NK-92 treated with Interleukin-12 subunit alpha and Interleukin-12 subunit beta, amount 100 ng/mL, for 24 hours (cell line): ENCODE measurements around the gene MZT1.
A peak's percentile ranks its signal among the peaks of the same experiment; 100 is the strongest.
"Not testable (repeated sequence)": the region's sequence is repeated elsewhere in the genome, so short reads cannot be mapped to it uniquely, and the experiment has no call there.

Source experiments
- DNase-seq: peaks from one replicate; lab custom pipeline; 2025; lab: John Stamatoyannopoulos, UW

Gene MZT1

DNA sequence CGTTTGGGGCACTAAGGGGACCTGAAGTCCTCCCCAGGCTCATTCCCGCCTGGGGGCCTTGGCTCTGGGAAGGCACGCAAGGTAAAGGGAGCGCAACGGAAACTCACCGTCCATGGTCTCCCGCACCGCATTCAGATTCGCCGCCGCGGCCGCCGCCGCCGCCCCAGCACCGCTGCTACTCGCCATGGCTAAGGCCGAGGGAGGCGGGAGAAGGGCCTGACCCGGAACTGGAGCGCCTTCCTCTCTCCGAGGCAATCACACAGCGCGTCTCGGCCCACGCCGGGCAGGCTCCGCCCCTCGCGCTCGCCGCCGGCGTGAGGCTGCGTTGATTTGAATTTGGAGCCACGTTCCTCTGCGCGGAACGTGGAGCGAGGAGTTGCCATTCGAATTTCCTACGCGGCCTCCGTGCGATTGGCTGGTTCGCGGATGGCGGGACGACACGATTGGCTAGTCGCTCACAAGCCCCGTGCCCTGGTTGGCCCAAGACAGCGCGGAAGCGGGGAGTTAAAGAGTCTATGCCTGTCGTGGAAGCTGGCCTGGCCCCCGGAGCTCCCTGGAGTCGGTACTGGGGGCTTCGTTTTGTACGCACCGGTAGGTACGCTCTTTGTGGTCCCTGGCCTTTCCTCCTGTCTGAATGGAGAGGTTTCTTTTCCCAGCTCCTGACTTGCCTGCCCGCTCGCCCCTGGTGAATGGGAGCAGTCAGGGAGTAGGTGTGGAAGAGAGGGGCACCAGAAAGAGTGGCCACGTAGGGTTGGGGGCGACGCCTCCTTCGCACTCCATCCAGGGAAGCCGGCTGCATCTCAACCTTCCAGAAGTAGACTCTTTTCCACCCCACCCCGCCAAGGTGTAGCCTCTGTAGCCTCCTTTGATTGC is at the start of gene MZT1, which contains the start of gene BORA:
TSS of gene MZT1 (minus strand) at position 213 of the 873 bp plus-strand sequence. CDS start at position 186, 27 bp downstream.
TSS of gene BORA (plus strand) at position 507 of the 873 bp plus-strand sequence. CDS start 1,018 bp downstream, outside the sequence.
- peak; percentile 96 for DNase-seq

GRCh38 chr13:72774019-72774418 is 46.6 kb upstream of the MZT1 start:
- DNase-seq = no peak

GRCh38 chr13:72763411-72763810 is 36.0 kb upstream of the MZT1 start:
- DNase-seq = no peak

GRCh38 chr13:72760189-72760588 is 32.8 kb upstream of the MZT1 start:
- no peak for DNase-seq

- DNase-seq = no peak
Measured at GRCh38 chr13:72757792-72758535, 30.5 kb upstream of the MZT1 start.

GRCh38 chr13:72754111-72754510 is 26.7 kb upstream of the MZT1 start:
- no peak for DNase-seq

- no peak for DNase-seq
Measured at GRCh38 chr13:72751220-72751619, 23.8 kb upstream of the MZT1 start.

DNA sequence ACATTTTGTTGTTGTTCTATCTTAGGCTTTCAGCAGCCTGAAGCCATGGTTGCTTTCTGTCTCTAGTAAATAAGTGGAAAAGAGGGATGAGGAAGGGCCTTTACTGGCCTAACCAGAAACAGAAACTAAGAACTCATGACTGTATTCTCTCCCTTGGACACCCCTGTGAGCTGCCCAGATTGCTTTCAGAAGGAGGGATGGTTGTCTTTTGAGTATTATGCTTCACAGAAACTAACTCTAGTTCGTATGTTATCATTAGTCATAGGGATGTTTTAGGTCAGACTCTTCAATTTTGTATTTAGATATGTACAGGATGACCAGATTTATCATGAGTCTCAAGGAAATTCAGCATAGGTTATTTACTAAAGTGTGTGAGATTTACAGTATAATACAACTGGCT is 17.8 kb upstream of the MZT1 start:
- DNase-seq = no peak

DNA sequence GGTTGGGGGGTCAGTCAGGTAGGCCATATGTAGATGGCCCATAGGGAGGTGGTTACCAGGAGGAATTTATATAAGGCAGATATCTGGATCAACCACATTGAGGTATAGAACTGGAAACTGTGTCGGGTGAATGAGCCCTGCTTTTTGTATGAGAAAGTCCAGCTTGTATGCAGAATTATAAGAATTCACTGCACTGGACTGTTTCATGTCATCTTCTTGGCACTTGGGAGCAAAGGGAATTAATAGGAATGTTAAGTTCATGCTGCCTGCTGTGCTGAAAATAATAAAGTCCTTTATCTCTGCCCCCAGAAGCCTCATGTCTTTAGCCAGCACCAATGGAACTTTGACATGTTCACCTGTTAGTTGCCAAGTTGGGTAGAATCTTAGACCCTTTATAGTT is 12.6 kb upstream of the MZT1 start:
- no peak for DNase-seq

- no peak for DNase-seq
Measured at GRCh38 chr13:72737033-72737432, 9.6 kb upstream of the MZT1 start.

GRCh38 chr13:72728290-72728605 is 819 bp upstream of the MZT1 start:
- DNase-seq = no peak

- DNase-seq = peak; percentile 47
Measured at GRCh38 chr13:72726726-72727416, 558 bp downstream of the MZT1 start.

DNA sequence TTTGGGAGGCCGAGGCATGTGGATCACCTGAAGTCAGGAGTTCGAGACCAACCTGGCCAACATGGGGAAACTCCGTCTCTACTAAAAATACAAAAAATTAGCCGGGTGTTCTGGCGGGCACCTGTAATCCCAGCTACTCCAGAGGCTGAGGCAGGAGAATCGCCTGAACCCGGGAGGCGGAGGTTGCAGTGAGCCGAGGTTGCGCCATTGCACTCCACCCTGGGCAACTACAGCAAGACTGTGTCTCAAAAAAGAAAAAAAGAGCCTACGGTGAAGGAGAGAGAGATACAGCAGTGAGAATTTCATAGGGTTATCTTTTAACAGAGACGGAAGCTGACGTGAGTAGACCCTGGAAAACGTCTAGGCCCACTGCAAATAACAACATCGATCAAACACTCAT is 1.2 kb downstream of the MZT1 start:
- DNase-seq = not testable (repeated sequence)

DNA sequence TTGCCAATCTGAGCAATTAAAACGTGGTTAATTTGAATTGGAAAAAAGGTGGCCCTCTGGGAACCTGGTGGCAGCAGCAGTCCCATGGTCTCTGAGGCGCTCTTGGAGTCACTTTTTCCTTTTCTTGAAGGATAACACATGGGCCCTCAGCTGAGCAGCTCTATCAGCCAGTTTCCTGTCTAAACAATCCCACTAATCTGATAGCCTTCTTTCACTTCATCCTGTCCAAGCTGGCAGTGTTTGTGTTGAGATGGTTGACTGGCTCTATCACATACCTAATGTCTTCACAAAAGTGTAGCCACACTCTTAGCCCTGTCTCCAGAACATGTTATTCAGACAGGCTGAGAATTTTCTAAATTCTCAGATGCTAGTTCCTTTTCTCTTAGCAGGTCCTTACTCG is 10.7 kb downstream of the MZT1 start:
- no peak for DNase-seq

DNA sequence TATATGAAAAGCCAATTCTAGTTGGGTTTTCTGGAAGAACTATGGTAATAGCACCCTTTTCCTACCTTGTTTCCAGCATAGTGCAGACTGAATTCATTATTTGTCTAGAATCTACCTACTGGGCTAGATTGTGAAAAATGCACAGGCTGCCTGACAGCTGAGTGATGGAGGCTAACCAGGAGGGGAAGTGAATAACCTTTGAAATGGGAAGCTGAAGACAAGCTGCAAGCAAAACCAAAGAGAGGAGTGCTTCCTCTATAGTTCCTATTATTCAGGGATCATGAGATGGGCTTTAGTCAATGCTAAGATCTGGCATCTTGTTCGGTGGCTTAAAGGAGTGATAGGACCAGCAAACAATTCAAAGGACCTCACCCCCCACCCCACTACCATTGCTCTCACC is 26.9 kb downstream of the MZT1 start:
- DNase-seq = no peak

DNA sequence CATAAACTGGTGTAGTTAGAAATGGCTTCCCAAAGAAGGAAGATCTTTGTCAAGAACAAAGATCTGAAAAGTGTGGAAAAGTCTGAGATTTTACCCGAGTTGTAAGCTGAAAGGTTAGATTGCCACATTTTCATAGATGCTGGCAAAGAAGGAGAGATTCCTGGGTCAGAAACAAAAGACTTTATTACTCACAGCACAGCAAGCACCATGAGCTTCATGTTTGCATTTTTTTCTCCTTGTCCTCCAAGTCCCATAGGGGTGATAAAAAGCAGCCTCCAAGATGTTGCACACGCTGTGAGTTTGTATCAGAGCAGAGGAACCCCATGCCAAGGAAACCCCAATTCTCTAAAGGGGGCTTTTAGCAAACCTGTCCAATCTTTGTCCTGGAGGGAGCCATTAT is 29.3 kb downstream of the MZT1 start:
- DNase-seq = no peak

DNA sequence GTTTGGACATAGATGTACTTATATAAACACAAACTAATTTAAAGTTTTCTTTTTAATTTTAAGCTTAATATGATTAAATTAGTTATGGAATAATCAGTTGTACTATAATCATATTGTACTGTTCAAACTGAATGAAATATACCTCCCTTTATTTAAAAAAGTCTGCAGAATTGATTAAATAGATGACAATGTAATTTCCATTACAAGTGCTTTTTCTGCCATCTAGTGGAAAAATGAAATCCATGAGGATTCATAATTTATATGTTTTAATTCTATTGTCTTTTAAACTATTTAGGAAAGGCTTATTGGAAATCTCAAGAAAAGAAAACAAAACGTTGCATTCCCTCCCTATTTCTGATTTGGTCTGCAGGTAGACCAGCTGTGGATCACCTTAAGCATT is 30.9 kb downstream of the MZT1 start:
- no peak for DNase-seq

DNA sequence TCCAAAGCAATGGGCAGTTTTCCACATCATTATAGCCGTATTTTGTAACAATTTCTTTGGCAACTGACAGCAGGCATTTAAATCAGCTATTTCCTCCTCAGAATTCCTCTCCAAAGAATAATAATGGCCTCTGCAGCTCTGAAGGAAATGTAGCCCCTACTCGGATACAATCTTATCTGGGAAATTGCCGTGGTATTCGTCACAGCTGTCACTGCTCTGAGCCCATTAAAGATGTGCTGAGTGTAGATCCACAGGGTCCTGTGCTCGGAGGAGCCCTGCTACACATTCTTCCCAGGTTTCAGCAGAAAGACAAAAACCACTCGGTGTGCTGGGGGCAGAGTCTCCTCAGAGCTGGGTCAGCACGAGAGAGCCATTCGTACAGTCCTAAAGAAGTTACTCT is 33.1 kb downstream of the MZT1 start:
- DNase-seq = no peak

DNA sequence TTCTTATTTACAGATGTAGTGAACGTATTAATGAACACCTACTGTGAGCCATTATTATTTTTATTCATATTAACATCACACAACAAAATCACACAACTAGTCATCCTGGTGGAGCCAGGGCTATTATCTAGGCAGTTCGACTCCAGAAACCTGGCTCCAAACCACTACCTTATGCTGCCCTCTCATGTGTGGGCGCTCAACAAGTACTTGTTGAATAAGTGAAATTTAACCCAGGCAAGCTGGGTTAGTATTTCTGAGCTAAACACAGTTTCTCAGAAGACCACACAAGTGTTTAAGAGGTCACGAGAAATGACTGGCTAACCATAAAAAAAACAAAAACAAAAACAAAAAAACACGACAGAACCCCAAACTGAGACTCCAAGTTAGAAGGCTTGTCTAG is 33.6 kb downstream of the MZT1 start:
- DNase-seq = no peak

GRCh38 chr13:72692884-72693514 is 34.4 kb downstream of the MZT1 start:
- no peak for DNase-seq

DNA sequence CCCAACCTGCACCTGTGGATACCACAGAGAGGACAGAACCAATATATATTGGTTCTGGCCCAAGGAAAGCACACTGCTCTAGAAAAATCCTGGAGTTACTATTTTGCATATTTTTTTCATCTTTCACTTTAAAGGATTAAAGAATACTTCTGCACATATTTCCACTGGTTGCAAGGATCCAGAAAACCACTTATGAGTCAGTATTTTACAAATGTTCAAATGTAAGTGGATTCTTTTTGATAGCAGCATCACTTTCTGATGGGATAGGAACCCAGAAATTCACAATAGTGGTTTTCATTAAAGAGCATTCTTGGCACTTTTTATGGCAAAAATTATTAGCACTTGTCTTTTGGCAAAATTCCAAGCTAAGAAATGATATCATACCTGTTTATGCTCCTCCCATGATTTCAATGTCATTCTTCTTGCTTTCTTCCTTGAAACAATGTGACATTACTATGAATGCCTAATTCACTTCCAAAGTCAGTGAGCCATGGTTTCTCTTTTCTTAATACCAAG is 38.2 kb downstream of the MZT1 start:
- DNase-seq = no peak

DNA sequence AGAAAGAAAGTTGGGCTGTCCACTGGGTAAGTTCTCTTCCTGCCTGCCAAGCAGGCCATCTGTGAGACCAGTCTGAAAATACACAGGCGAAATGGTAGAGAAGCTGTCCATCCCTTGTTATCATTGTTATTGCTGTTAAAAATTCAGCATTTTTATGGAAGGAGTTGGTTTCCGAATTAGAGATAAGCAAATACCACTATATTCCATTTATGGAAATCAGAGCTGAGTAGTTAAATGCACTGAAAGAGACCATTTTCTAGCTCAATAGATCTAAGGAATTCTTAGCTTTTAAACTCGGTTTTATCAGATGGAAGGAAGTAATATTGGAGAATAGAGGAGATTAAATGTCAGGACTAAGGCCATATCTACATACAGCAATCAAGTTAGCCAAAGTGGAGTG is 40.7 kb downstream of the MZT1 start:
- DNase-seq = no peak
